HG03045 (cell line): ENCODE measurements around the gene GLRA1.

ENCODE experiments used
- ATAC-seq: cut with Tn5 transposase; IDR thresholded peaks from one replicate; pipeline ENCODE4 v1.9.1; 2021; ENCODE audit warnings: mild to moderate bottlenecking, moderate library complexity; ENCODE audit not compliant: unreplicated experiment

The GLRA1 gene

GRCh38 chr5:151924564-151925301 is at the start of gene GLRA1:
Gene GLRA1 (minus strand): TSS chr5:151924851. CDS start chr5:151924549, 302 bp downstream.
- no peak for ATAC-seq

- ATAC-seq: no peak
Observed at GRCh38 chr5:151970885-151971284, 46.2 kb upstream of the GLRA1 start.

GRCh38 chr5:151967865-151968264 is 43.2 kb upstream of the GLRA1 start:
- no peak for ATAC-seq

GRCh38 chr5:151966046-151966445 is 41.4 kb upstream of the GLRA1 start:
- no peak for ATAC-seq

GRCh38 chr5:151964471-151964870 is 39.8 kb upstream of the GLRA1 start:
- no peak for ATAC-seq

- no peak for ATAC-seq
Observed at GRCh38 chr5:151961557-151961956, 36.9 kb upstream of the GLRA1 start.

- ATAC-seq: no peak
Observed at GRCh38 chr5:151958111-151958510, 33.5 kb upstream of the GLRA1 start.

GRCh38 chr5:151956725-151957124 is 32.1 kb upstream of the GLRA1 start:
- ATAC-seq: no peak

GRCh38 chr5:151954255-151954654 is 29.6 kb upstream of the GLRA1 start:
- ATAC-seq: no peak

GRCh38 chr5:151953833-151954232 is 29.2 kb upstream of the GLRA1 start:
- no peak for ATAC-seq

- ATAC-seq: no peak
Observed at GRCh38 chr5:151952238-151952637, 27.6 kb upstream of the GLRA1 start.

GRCh38 chr5:151950706-151951105 is 26.1 kb upstream of the GLRA1 start:
- ATAC-seq: no peak

- no peak for ATAC-seq
Observed at GRCh38 chr5:151949701-151950308, 25.2 kb upstream of the GLRA1 start.

GRCh38 chr5:151949113-151949512 is 24.5 kb upstream of the GLRA1 start:
- ATAC-seq: no peak

GRCh38 chr5:151947931-151948608 is 23.4 kb upstream of the GLRA1 start:
- ATAC-seq: no peak

GRCh38 chr5:151937851-151938250 is 13.2 kb upstream of the GLRA1 start:
- ATAC-seq: no peak

GRCh38 chr5:151935135-151935695 is 10.6 kb upstream of the GLRA1 start:
- no peak for ATAC-seq

GRCh38 chr5:151931260-151931659 is 6.6 kb upstream of the GLRA1 start:
- no peak for ATAC-seq

GRCh38 chr5:151926188-151926587 is 1.5 kb upstream of the GLRA1 start:
- no peak for ATAC-seq

- no peak for ATAC-seq
Observed at GRCh38 chr5:151925340-151925739, 689 bp upstream of the GLRA1 start.

- no peak for ATAC-seq
Observed at GRCh38 chr5:151923866-151924476, 680 bp downstream of the GLRA1 start.
